ENCODE results near the gene THRB. TPM values are rescaled to one million over a fixed set of nuclear protein-coding genes. Genes with fewer than 3 reads are reported as not detected.

Gene THRB
- total and polyA plus RNA-seq, 2 donors (not counting 3 experiments of a cell fraction or from before 2014, with no cell fraction given), result 0.06 TPM; not detected in 1

- Histone ChIP-seq H3K27me3 (ENCODE audit: control insufficient read depth in 2 of 2, insufficient read depth in 2 of 2, low read length in 2 of 2) (no peaks in the 10 kb centered on the region), H4K20me1 (replicated peaks; ENCODE audit: control insufficient read depth, extremely low read depth, insufficient read depth, low read length) (no peaks in the 10 kb centered on the region), H3K4me2 (ENCODE audit: insufficient read depth, low read length) (no peak overlapping the region), H3K36me3 (ENCODE audit: control insufficient read depth in 2 of 2, extremely low read depth in 1 of 2, insufficient read depth in 2 of 2, low read length in 2 of 2) (no peaks in the 10 kb centered on the region), H3K9me1 (replicated peaks; ENCODE audit: control insufficient read depth, extremely low read depth, insufficient read depth, low read length) (no peaks in the 10 kb centered on the region), H3K79me2 (ENCODE audit: control insufficient read depth, insufficient read depth, low read length) (no peaks in the 10 kb centered on the region), H3K9ac (replicated peaks; ENCODE audit: extremely low read depth, insufficient read depth, low read length) (no peak overlapping the region), H3K27ac (ENCODE audit: insufficient read depth, low read depth, low read length) (no peak overlapping the region), H2AFZ (ENCODE audit: low read depth, low read length) (no peak overlapping the region), H3K9me3 (replicated peaks; ENCODE audit: control insufficient read depth, insufficient read depth, low read length) (no peaks in the 10 kb centered on the region), H3K4me3 (replicated peaks in 1 of 3; ENCODE audit: insufficient read depth in 1 of 3, low read depth in 1 of 3, low read length in 3 of 3) (no peak overlapping the region), H3K4me1 (ENCODE audit: control insufficient read depth, extremely low read depth, insufficient read depth, low read length) (no peaks in the 10 kb centered on the region)
- ChIA-PET CTCF (interaction anchor here (1.5 kb wide), 1 partner anchor 8 kb away, joined by 5 read pairs; no protein-coding TSS in a partner anchor), POLR2A (no interaction called here)
- no TSS peak for BruUV-seq (replicated peaks)
- dilution Hi-C loops (cut with MboI; ENCODE audit: extremely low pct_ligation_motif_present, low sequenced_read_pairs) (no loop called here), intact Hi-C loops (cut with micrococcal nuclease) (no loop called here)
- TF ChIP-seq MYC (IDR thresholded peaks at IDR 0.05; ENCODE audit: low read depth, low read length), result no peak
- FAIRE-seq, result peak; percentile 44
- no peak for DNase-seq (ENCODE audit: low read depth, low spot score)
These were observed 45.0 kb upstream of the THRB start for GRCh38 chr3:24539699-24540098.

- Histone ChIP-seq H3K4me1 (ENCODE audit: control insufficient read depth, extremely low read depth, insufficient read depth, low read length) (no peaks in the 10 kb centered on the region), H2AFZ (ENCODE audit: low read depth, low read length) (no peak overlapping the region), H3K4me3 (replicated peaks in 1 of 3; ENCODE audit: insufficient read depth in 1 of 3, low read depth in 1 of 3, low read length in 3 of 3) (no peak overlapping the region), H3K9ac (replicated peaks; ENCODE audit: extremely low read depth, insufficient read depth, low read length) (no peak overlapping the region), H3K9me3 (replicated peaks; ENCODE audit: control insufficient read depth, insufficient read depth, low read length) (no peaks in the 10 kb centered on the region), H3K4me2 (ENCODE audit: insufficient read depth, low read length) (no peak overlapping the region), H4K20me1 (replicated peaks; ENCODE audit: control insufficient read depth, extremely low read depth, insufficient read depth, low read length) (no peaks in the 10 kb centered on the region), H3K27ac (ENCODE audit: insufficient read depth, low read depth, low read length) (no peak overlapping the region), H3K27me3 (ENCODE audit: control insufficient read depth in 2 of 2, insufficient read depth in 2 of 2, low read length in 2 of 2) (no peaks in the 10 kb centered on the region), H3K9me1 (replicated peaks; ENCODE audit: control insufficient read depth, extremely low read depth, insufficient read depth, low read length) (no peaks in the 10 kb centered on the region), H3K79me2 (ENCODE audit: control insufficient read depth, insufficient read depth, low read length) (no peaks in the 10 kb centered on the region), H3K36me3 (ENCODE audit: control insufficient read depth in 2 of 2, extremely low read depth in 1 of 2, insufficient read depth in 2 of 2, low read length in 2 of 2) (no peaks in the 10 kb centered on the region)
- DNase-seq (ENCODE audit: low read depth, low spot score) (no peak), FAIRE-seq (no peak)
- ChIA-PET CTCF (interaction anchor here (1.5 kb wide), 1 partner anchor 9 kb away, joined by 5 read pairs; no protein-coding TSS in a partner anchor), POLR2A (no interaction called here)
- dilution Hi-C loops (cut with MboI; ENCODE audit: extremely low pct_ligation_motif_present, low sequenced_read_pairs) (no loop called here), intact Hi-C loops (cut with micrococcal nuclease) (no loop called here)
- TF ChIP-seq POLR2A (IDR thresholded peaks at IDR 0.05; ENCODE audit: low read depth, low read length) (no peak), CTCF (IDR thresholded peaks at IDR 0.05; ENCODE audit: extremely low read depth in 1 of 2, insufficient read depth in 1 of 2, low read depth in 1 of 2, low read length in 2 of 2) (no peak), EZH2 (IDR thresholded peaks at IDR 0.05; ENCODE audit: borderline replicate concordance, low read depth, low read length, severe bottlenecking) (no peak), GATA2 (IDR thresholded peaks at IDR 0.05; ENCODE audit: insufficient read depth, insufficient read length, low read depth, low read length) (no peak)
- BruUV-seq (replicated peaks), result no TSS peak
These were observed 44.2 kb upstream of the THRB start for GRCh38 chr3:24538891-24539290.

Measured in endothelial cell of umbilical vein (primary cell).